SK-N-SH (cell line): ENCODE data around the gene PTGFRN. TPM values are rescaled to one million over a fixed set of nuclear protein-coding genes. Genes with fewer than 3 reads are reported as not detected.
A peak's percentile ranks its signal among the peaks of the same experiment; 100 is the strongest.

Experiments used
- CTCF ChIA-PET: fragments of 300-600, 350-600 bp; formaldehyde crosslinking; extraction: SDS; loops from one replicate; lab custom pipeline; 2021; lab: Yijun Ruan, JAX
- POLR2A ChIA-PET: fragments of 350-600 bp; sonication (Branson Sonifier 250); formaldehyde crosslinking; extraction: SDS; loops from one replicate; lab custom pipeline; 2020; ENCODE audit warnings: antibody characterized with exemption, inconsistent platforms; lab: Yijun Ruan, JAX
- DNase-seq: peaks from one replicate; pipeline ENCODE4 v3.0.0; 2012
- H2AFZ ChIP-seq: fragments of 200-600 bp; sonication (generic); 2 replicates; pipeline ENCODE4 v1.8.1; 2016; ENCODE audit warnings: antibody characterized with exemption, mild to moderate bottlenecking, low read depth
- H3F3A ChIP-seq: fragments of 200-600 bp; sonication (generic); replicated peaks from 2 replicates; pipeline ENCODE3; 2016; ENCODE audit warnings: antibody characterized with exemption, mild to moderate bottlenecking; ENCODE audit not compliant: insufficient read depth
- H3K27ac ChIP-seq, 2 experiments: fragments of 200-500 bp in 1 of 2; fragments of 200-600 bp in 1 of 2; sonication (Bioruptor generic) in 1 of 2; sonication (generic), shearing (Covaris generic) in 1 of 2; 2 replicates each; pipeline versions ENCODE4 v1.5.1 to v1.6.1; 2014 to 2016; ENCODE audit warnings: low read depth in 2 of 2, inconsistent platforms in 1 of 2, low read length in 1 of 2, mild to moderate bottlenecking in 1 of 2, mixed read lengths in 1 of 2
- H3K27me3 ChIP-seq: fragments of 200-600 bp; sonication (generic), shearing (Covaris generic); 2 replicates; pipeline ENCODE4 v1.6.1; 2016; ENCODE audit warnings: mixed run types; ENCODE audit not compliant: insufficient read depth
- H3K36me3 ChIP-seq, 2 experiments: fragments of 200-500 bp in 1 of 2; fragments of 200-600 bp in 1 of 2; sonication (Bioruptor generic) in 1 of 2; sonication (generic) in 1 of 2; replicated peaks in 1 of 2; 2 replicates each; pipeline versions ENCODE3 to v1.5.1; 2014 to 2016; ENCODE audit warnings: low read length in 1 of 2, mild to moderate bottlenecking in 1 of 2; ENCODE audit not compliant: insufficient read depth in 2 of 2, control insufficient read depth in 1 of 2
- H3K4me1 ChIP-seq, 2 experiments: fragments of 200-500 bp in 1 of 2; fragments of 200-600 bp in 1 of 2; sonication (Bioruptor generic) in 1 of 2; sonication (generic), shearing (Covaris generic) in 1 of 2; 2 replicates each; pipeline versions ENCODE4 v1.5.1 to v1.6.1; 2014 to 2016; ENCODE audit warnings: low read depth in 1 of 2, low read length in 1 of 2, mixed run types in 1 of 2; ENCODE audit not compliant: insufficient read depth in 2 of 2, control insufficient read depth in 1 of 2
- H3K4me2 ChIP-seq: fragments of 200-600 bp; sonication (generic), shearing (Covaris generic); 2 replicates; pipeline ENCODE4 v1.6.1; 2017; ENCODE audit warnings: mixed run types
- H3K4me3 ChIP-seq, 2 experiments: fragments of 200-500 bp in 1 of 2; fragments of 200-600 bp in 1 of 2; sonication (Bioruptor generic) in 1 of 2; sonication (generic), shearing (Covaris generic) in 1 of 2; 2 replicates each; pipeline versions ENCODE4 v1.5.1 to v1.8.1; 2014 to 2016; ENCODE audit warnings: low read depth in 2 of 2, inconsistent platforms in 1 of 2, low read length in 1 of 2, mild to moderate bottlenecking in 1 of 2, mixed read lengths in 1 of 2, moderate library complexity in 1 of 2
- H3K79me2 ChIP-seq: fragments of 200-600 bp; sonication (generic); 2 replicates; pipeline ENCODE4 v1.8.1; 2017; ENCODE audit warnings: mild to moderate bottlenecking; ENCODE audit not compliant: insufficient read depth
- H3K9ac ChIP-seq: fragments of 200-600 bp; sonication (generic); 2 replicates; pipeline ENCODE4 v1.6.1; 2017; ENCODE audit warnings: mixed run types
- H3K9me2 ChIP-seq: fragments of 200-600 bp; sonication (generic); 2 replicates; pipeline ENCODE4 v1.6.1; 2017; ENCODE audit warnings: mixed run types
- H3K9me3 ChIP-seq: fragments of 200-600 bp; sonication (generic); 2 replicates; pipeline ENCODE4 v1.6.1; 2017; ENCODE audit warnings: mixed run types, mild to moderate bottlenecking, moderate library complexity
- H4K20me1 ChIP-seq: fragments of 200-600 bp; sonication (generic); 2 replicates; pipeline ENCODE4 v1.6.1; 2017; ENCODE audit warnings: mild to moderate bottlenecking, mixed run types; ENCODE audit not compliant: insufficient read depth
- ELF1 ChIP-seq: IDR thresholded peaks from 2 replicates; pipeline ENCODE4 v1.4.0; 2012
- EP300 ChIP-seq, 2 experiments: IDR thresholded peaks; 2 replicates each; pipeline versions ENCODE4 v1.4.0 to v1.6.1; 2012; ENCODE audit warnings: borderline replicate concordance in 1 of 2, low read depth in 1 of 2, low read length in 1 of 2
- EZH2phosphoT487 ChIP-seq: fragments of 200-600 bp; sonication (generic); IDR thresholded peaks from 2 replicates; pipeline ENCODE4 v1.6.1; 2017; ENCODE audit warnings: low read depth, mixed run types, mild to moderate bottlenecking, antibody characterized with exemption, moderate library complexity, borderline replicate concordance
- FOXJ3 ChIP-seq: sonication (generic); formaldehyde crosslinking; IDR thresholded peaks from 2 replicates; pipeline ENCODE4 v1.5.1; 2020; ENCODE audit warnings: mild to moderate bottlenecking, missing genetic modification reagents
- GATA2 ChIP-seq: sonication (generic); formaldehyde crosslinking; IDR thresholded peaks from 2 replicates; pipeline ENCODE4 v1.5.0; 2020; ENCODE audit warnings: mild to moderate bottlenecking, missing genetic modification reagents
- JUND ChIP-seq: IDR thresholded peaks from 2 replicates; pipeline ENCODE4 v1.4.0; 2012
- MEF2A ChIP-seq: IDR thresholded peaks from 2 replicates; pipeline ENCODE4 v1.4.0; 2012; ENCODE audit warnings: low read depth, borderline replicate concordance
- NFIC ChIP-seq: IDR thresholded peaks from 2 replicates; pipeline ENCODE4 v1.4.0; 2012; ENCODE audit warnings: borderline replicate concordance
- POLR2AphosphoS5 ChIP-seq: IDR thresholded peaks from 2 replicates; pipeline ENCODE4 v1.6.1; 2012; ENCODE audit warnings: low read depth, low read length
- RCOR1 ChIP-seq: fragments of 150-350 bp; IDR thresholded peaks from 2 replicates; pipeline ENCODE4 v1.6.1; 2017; ENCODE audit warnings: antibody characterized with exemption, low read length
- SMC3 ChIP-seq: IDR thresholded peaks from 2 replicates; pipeline ENCODE4 v1.6.1; 2012; ENCODE audit warnings: low read depth, low read length, improper control_type of control experiment
- TEAD4 ChIP-seq: IDR thresholded peaks from 2 replicates; pipeline ENCODE4 v1.4.0; 2012; ENCODE audit warnings: mild to moderate bottlenecking, borderline replicate concordance; ENCODE audit not compliant: insufficient read depth
- WGBS: methylation state at CpG from one replicate; pipeline ENCODE4 v1.1.6; 2017; ENCODE audit warnings: low lambda C conversion rate; 5-methylcytosine and 5-hydroxymethylcytosine counted together
- polyA plus RNA-seq, 3 experiments: library from polyadenylated mRNA; depleted of rRNA; stranded (reverse); fragments of >200 nt; gene quantifications; 2 replicates each; pipeline ENCODE4 v1.2.3, GENCODE V29; 2012
- TF ChIP-seq, protein P1 (sequence below): fragments of 200-600 bp; sonication (generic); IDR thresholded peaks from 2 replicates; pipeline ENCODE4 v1.6.1; 2017; ENCODE audit warnings: antibody characterized with exemption, mild to moderate bottlenecking, moderate library complexity

Gene PTGFRN
- polyA plus RNA-seq, 1 of the 3 experiments (the other 2 are of a cell fraction): 22.4 TPM

DNA sequence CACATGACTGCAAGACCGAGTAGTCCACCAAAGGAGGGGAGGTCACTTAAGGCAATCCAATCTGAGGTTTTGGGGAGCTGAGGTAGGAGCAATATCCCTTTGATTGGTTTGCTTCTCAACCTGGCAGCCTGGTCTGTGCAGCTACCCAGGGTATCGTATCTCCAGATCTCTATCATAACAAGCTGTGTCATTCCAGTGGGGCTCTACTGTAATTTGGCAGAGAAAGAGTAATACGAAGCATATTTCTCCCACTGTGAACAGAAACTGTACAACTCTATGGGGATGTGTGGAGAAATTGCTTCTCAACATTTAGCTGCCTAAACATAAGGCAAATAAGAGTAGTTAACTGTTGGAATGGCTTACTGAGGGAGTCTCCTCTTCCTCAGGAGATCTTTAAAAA is 112.4 kb downstream of the PTGFRN start:
- CTCF ChIA-PET: interaction anchor here (0.7 kb wide), 1 partner anchor 284 kb away, joined by 3 read pairs; no protein-coding TSS in a partner anchor
- Histone ChIP-seq H3F3A (no peaks in the 10 kb centered on the region), H3K9me2 (no peaks in the 10 kb centered on the region), H3K79me2 (no peaks in the 10 kb centered on the region), H3K4me2 (no peak overlapping the region), H3K4me1 (peaks cover 0 to 4% of the 10 kb centered on the region in 2 experiments; a peak in 1 of 4 replicates), H3K9me3 (no peaks in the 10 kb centered on the region), H3K36me3 (no peaks in the 10 kb centered on the region), H3K27me3 (no peaks in the 10 kb centered on the region), H4K20me1 (no peaks in the 10 kb centered on the region), H3K9ac (no peak overlapping the region), H3K27ac (no peak overlapping the region), H3K4me3 (no peak overlapping the region), H2AFZ (no peak overlapping the region)
- DNase-seq: peak; percentile 44
- POLR2A ChIA-PET: no interaction called here
- TF ChIP-seq NFIC (no peak), EP300 (IDR thresholded peaks at IDR 0.05; ENCODE audit: borderline replicate concordance in 1 of 2, low read depth in 1 of 2, low read length in 1 of 2) (no peak), EZH2phosphoT487 (no peak), JUND (no peak), GATA2 (CRISPR knock-in tag) (peak; percentile 57), ELF1 (no peak), POLR2AphosphoS5 (no peak), RCOR1 (peak; percentile 20; the same call in 1 of the 2 replicates)
- TF ChIP-seq, protein P1, sequence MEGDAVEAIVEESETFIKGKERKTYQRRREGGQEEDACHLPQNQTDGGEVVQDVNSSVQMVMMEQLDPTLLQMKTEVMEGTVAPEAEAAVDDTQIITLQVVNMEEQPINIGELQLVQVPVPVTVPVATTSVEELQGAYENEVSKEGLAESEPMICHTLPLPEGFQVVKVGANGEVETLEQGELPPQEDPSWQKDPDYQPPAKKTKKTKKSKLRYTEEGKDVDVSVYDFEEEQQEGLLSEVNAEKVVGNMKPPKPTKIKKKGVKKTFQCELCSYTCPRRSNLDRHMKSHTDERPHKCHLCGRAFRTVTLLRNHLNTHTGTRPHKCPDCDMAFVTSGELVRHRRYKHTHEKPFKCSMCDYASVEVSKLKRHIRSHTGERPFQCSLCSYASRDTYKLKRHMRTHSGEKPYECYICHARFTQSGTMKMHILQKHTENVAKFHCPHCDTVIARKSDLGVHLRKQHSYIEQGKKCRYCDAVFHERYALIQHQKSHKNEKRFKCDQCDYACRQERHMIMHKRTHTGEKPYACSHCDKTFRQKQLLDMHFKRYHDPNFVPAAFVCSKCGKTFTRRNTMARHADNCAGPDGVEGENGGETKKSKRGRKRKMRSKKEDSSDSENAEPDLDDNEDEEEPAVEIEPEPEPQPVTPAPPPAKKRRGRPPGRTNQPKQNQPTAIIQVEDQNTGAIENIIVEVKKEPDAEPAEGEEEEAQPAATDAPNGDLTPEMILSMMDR: no peak
- 30% methylated on average over 3 of the region's 3 CpGs for WGBS

DNA sequence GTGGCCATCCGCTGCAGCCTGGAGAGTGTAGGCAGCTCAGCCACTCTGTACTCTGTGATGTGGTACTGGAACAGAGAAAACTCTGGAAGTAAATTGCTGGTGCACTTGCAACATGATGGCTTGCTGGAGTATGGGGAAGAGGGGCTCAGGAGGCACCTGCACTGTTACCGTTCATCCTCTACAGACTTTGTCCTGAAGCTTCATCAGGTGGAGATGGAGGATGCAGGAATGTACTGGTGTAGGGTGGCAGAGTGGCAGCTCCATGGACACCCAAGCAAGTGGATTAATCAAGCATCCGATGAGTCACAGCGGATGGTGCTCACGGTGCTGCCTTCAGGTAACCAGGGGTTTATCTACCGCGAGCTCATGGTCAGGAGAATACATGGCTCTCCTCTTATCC is 115.9 kb downstream of the PTGFRN start:
- TF ChIP-seq EZH2phosphoT487 (no peak), FOXJ3 (CRISPR knock-in tag) (no peak), RCOR1 (no peak), MEF2A (no peak), SMC3 (no peak), EP300 (IDR thresholded peaks at IDR 0.05; ENCODE audit: borderline replicate concordance in 1 of 2, low read depth in 1 of 2, low read length in 1 of 2) (no peak), TEAD4 (no peak)
- TF ChIP-seq, all 33 proteins: peak for 0
- no peak overlapping the region for H3K27ac ChIP-seq
- 91% methylated on average over 7 of the region's 7 CpGs for WGBS
- no peaks in the 10 kb centered on the region for H3K27me3 ChIP-seq
- H3K9me3 ChIP-seq: no peaks in the 10 kb centered on the region
- no peak overlapping the region for H3K4me2 ChIP-seq
- no peaks in the 10 kb centered on the region for H3K9me2 ChIP-seq
- peaks cover 0 to 3% of the 10 kb centered on the region in 2 experiments; a peak in 1 of 4 replicates for H3K4me1 ChIP-seq
- POLR2A ChIA-PET: no interaction called here
- H3F3A ChIP-seq: no peaks in the 10 kb centered on the region
- DNase-seq: no peak
- no peak overlapping the region for H2AFZ ChIP-seq
- H4K20me1 ChIP-seq: no peaks in the 10 kb centered on the region
- CTCF ChIA-PET: no interaction called here
- no peaks in the 10 kb centered on the region for H3K36me3 ChIP-seq
- H3K4me3 ChIP-seq: no peak overlapping the region
- H3K9ac ChIP-seq: no peak overlapping the region
- no peaks in the 10 kb centered on the region for H3K79me2 ChIP-seq
